NCI-H187 (cell line): ENCODE measurements around the gene RBM33.

Experiments
- DNase-seq, 2 experiments: peaks; one replicate each; lab custom pipeline; 2025; lab: John Stamatoyannopoulos, UW

RBM33 gene

GRCh38 chr7:155824227-155824886 lies 179.9 kb downstream of the RBM33 start:
- no peak for DNase-seq

- DNase-seq: no peak
Measured at GRCh38 chr7:155825336-155825735, 180.9 kb downstream of the RBM33 start.

DNA sequence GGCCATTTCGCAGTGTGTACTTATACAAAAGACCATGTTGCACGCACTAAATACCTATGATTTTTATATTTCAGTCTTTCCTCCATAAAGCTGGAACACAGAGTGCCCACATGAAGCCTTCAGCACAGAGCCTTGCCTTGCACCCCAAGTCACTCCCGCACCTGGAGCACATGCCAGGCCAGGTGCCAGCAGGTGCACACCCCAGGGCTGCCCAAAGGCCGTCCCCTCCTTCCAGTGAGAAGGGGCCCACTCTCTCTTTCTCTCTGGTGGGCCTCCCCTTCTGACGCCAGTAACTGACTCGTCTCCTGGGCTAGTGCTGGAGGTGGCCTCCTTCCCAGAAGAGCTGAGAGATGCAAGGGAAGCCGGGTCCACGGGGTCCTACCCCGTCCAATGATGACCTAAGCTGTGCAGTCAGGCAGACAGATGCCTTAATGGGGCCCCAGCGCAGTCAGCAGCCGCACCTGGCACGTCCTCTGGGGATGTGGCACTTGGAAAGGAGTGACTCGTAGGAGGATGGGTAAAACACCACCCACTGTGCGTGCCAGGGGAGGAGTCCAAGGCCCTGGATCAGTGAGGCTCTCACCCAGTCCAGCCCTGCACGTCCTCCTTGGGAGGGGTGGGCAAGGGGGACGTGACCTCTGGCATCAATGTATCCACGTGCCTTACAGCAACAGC lies 185.5 kb downstream of the RBM33 start:
- DNase-seq: no peak
